ENCODE measurements around the gene AVPR1B. TPM values are rescaled to one million over a fixed set of nuclear protein-coding genes. Genes with fewer than 3 reads are reported as not detected.

AVPR1B gene
- total and polyA plus RNA-seq, 2 donors from 2014 or later: 0.69 TPM; not detected in 1

GRCh38 chr1:206109718-206110117 lies 7.5 kb downstream of the AVPR1B start:
- no peak for TF ChIP-seq CTCF (IDR thresholded peaks at IDR 0.05; ENCODE audit: borderline replicate concordance, extremely low read depth, insufficient read depth)
- intact Hi-C loops (cut with DNase I): loop anchor here (10.0 kb wide), 1 partner anchor 185 kb away; no protein-coding TSS in a partner anchor
- DNase-seq (no peak), FAIRE-seq (no peak)
- H3K9ac ChIP-seq (ENCODE audit: low read length in 3 of 3): no peak overlapping the region
- H3K9me3 ChIP-seq (ENCODE audit: control insufficient read depth in 2 of 3, insufficient read depth in 1 of 3, low read length in 3 of 3): no peaks in the 10 kb centered on the region
- H3K4me1 ChIP-seq (ENCODE audit: control insufficient read depth in 2 of 3, insufficient read depth in 2 of 3, low read depth in 1 of 3, low read length in 3 of 3): peaks cover 0 to 7% (median 4%) of the 10 kb centered on the region in 3 donors
- no peak overlapping the region for H3K4me3 ChIP-seq (ENCODE audit: low read length in 3 of 3)
- H3K36me3 ChIP-seq (ENCODE audit: control insufficient read depth in 2 of 3, insufficient read depth in 3 of 3, low read length in 3 of 3): no peaks in the 10 kb centered on the region
- H3K27ac ChIP-seq (ENCODE audit: low read depth in 2 of 2, low read length in 2 of 2): no peak overlapping the region
- H3K27me3 ChIP-seq (ENCODE audit: control insufficient read depth, insufficient read depth, low read length): no peaks in the 10 kb centered on the region

GRCh38 chr1:206108635-206109034 lies 8.6 kb downstream of the AVPR1B start:
- intact Hi-C loops (cut with DNase I): no loop called here

GRCh38 chr1:206107168-206107544 lies 10.0 kb downstream of the AVPR1B start:
- no peaks in the 10 kb centered on the region for H3K36me3 ChIP-seq (ENCODE audit: control insufficient read depth in 2 of 3, insufficient read depth in 3 of 3, low read length in 3 of 3)
- FAIRE-seq (no peak), DNase-seq (no peak)
- no peak for TF ChIP-seq CTCF (IDR thresholded peaks at IDR 0.05; ENCODE audit: borderline replicate concordance, extremely low read depth, insufficient read depth)
- H3K9me3 ChIP-seq (ENCODE audit: control insufficient read depth in 2 of 3, insufficient read depth in 1 of 3, low read length in 3 of 3): no peaks in the 10 kb centered on the region
- H3K27me3 ChIP-seq (ENCODE audit: control insufficient read depth, insufficient read depth, low read length): no peaks in the 10 kb centered on the region
- no peak overlapping the region for H3K9ac ChIP-seq (ENCODE audit: low read length in 3 of 3)
- intact Hi-C loops (cut with DNase I): no loop called here
- no peak overlapping the region for H3K4me3 ChIP-seq (ENCODE audit: low read length in 3 of 3)
- no peak overlapping the region for H3K27ac ChIP-seq (ENCODE audit: low read depth in 2 of 2, low read length in 2 of 2)
- no peaks in the 10 kb centered on the region for H3K4me1 ChIP-seq (ENCODE audit: control insufficient read depth in 2 of 3, insufficient read depth in 2 of 3, low read depth in 1 of 3, low read length in 3 of 3)

More at GRCh38 chr1:206108635-206109034, 8.6 kb downstream of the AVPR1B start:
- DNase-seq (no peak), FAIRE-seq (no peak)
- Histone ChIP-seq H3K27me3 (ENCODE audit: control insufficient read depth, insufficient read depth, low read length) (no peaks in the 10 kb centered on the region), H3K9me3 (ENCODE audit: control insufficient read depth in 2 of 3, insufficient read depth in 1 of 3, low read length in 3 of 3) (no peaks in the 10 kb centered on the region), H3K36me3 (ENCODE audit: control insufficient read depth in 2 of 3, insufficient read depth in 3 of 3, low read length in 3 of 3) (no peaks in the 10 kb centered on the region), H3K27ac (ENCODE audit: low read depth in 2 of 2, low read length in 2 of 2) (no peak overlapping the region), H3K9ac (ENCODE audit: low read length in 3 of 3) (no peak overlapping the region), H3K4me3 (ENCODE audit: low read length in 3 of 3) (no peak overlapping the region), H3K4me1 (ENCODE audit: control insufficient read depth in 2 of 3, insufficient read depth in 2 of 3, low read depth in 1 of 3, low read length in 3 of 3) (peaks cover 0 to under 1% (median 0%) of the 10 kb centered on the region in 3 donors)
- TF ChIP-seq CTCF (IDR thresholded peaks at IDR 0.05; ENCODE audit: borderline replicate concordance, extremely low read depth, insufficient read depth): no peak

All from kidney (tissue), 14 donors.